Karpas-422 (cell line): ENCODE data around the gene DDX4. TPM values are rescaled to one million over a fixed set of nuclear protein-coding genes. Genes with fewer than 3 reads are reported as not detected.
"Not testable (repeated sequence)": the region's sequence is repeated elsewhere in the genome, so short reads cannot be mapped to it uniquely, and the experiment has no call there.

Experiments used
- DNase-seq: peaks from one replicate; pipeline ENCODE4 v3.0.0-alpha.2; 2015
- H2AFZ ChIP-seq: fragments of 200-600 bp; sonication (generic); 2 replicates; pipeline ENCODE4 v1.6.1; 2014; ENCODE audit warnings: antibody characterized with exemption, low read length, mixed read lengths
- H3K27ac ChIP-seq: fragments of 200-600 bp; sonication (generic); 2 replicates; pipeline ENCODE4 v1.5.1; 2014; ENCODE audit warnings: mild to moderate bottlenecking, low read length, moderate library complexity
- H3K27me3 ChIP-seq: fragments of 200-600 bp; sonication (generic); 2 replicates; pipeline ENCODE4 v1.6.1; 2014; ENCODE audit warnings: low read length, mixed read lengths
- H3K36me3 ChIP-seq: fragments of 200-600 bp; sonication (generic); 2 replicates; pipeline ENCODE4 v1.6.1; 2014; ENCODE audit warnings: low read length, mixed read lengths; ENCODE audit not compliant: insufficient read depth
- H3K4me1 ChIP-seq: fragments of 200-600 bp; sonication (generic); 2 replicates; pipeline ENCODE4 v1.6.1; 2014; ENCODE audit warnings: mild to moderate bottlenecking, low read length, mixed read lengths
- H3K4me2 ChIP-seq: fragments of 200-600 bp; sonication (generic); 2 replicates; pipeline ENCODE4 v1.6.1; 2014; ENCODE audit warnings: low read length, low read depth, mild to moderate bottlenecking; ENCODE audit not compliant: poor library complexity, severe bottlenecking
- H3K4me3 ChIP-seq: fragments of 200-600 bp; sonication (generic); 2 replicates; pipeline ENCODE4 v1.5.1; 2014; ENCODE audit warnings: mild to moderate bottlenecking, antibody characterized with exemption, low read length, mixed read lengths
- H3K79me2 ChIP-seq: fragments of 200-600 bp; sonication (generic); 2 replicates; pipeline ENCODE4 v1.6.1; 2014; ENCODE audit warnings: mild to moderate bottlenecking, low read length, mixed read lengths
- H3K9ac ChIP-seq: fragments of 200-600 bp; sonication (generic); 2 replicates; pipeline ENCODE4 v1.6.0; 2014; ENCODE audit warnings: low read length
- H3K9me2 ChIP-seq: fragments of 200-600 bp; sonication (generic), shearing (Covaris generic); replicated peaks from 2 replicates; pipeline ENCODE4 v1.6.0; 2014; ENCODE audit warnings: mild to moderate bottlenecking, low read length, moderate library complexity; ENCODE audit not compliant: insufficient read depth
- H3K9me3 ChIP-seq: fragments of 300-700, 200-600 bp; sonication (generic); 2 replicates; pipeline ENCODE4 v1.6.1; 2014; ENCODE audit warnings: low read length, mixed read lengths
- H4K20me1 ChIP-seq: fragments of 200-600 bp; sonication (generic); 2 replicates; pipeline ENCODE4 v1.6.1; 2014; ENCODE audit warnings: mild to moderate bottlenecking, antibody characterized with exemption, low read length, low read depth; ENCODE audit not compliant: insufficient read depth
- total RNA-seq: library from RNA; depleted of rRNA; stranded (reverse); fragments of >200 nt; shearing (Covaris generic); gene quantifications from 2 replicates; pipeline ENCODE4 v1.2.3, GENCODE V29; 2014; ENCODE audit warnings: low replicate concordance

The DDX4 gene
- total RNA-seq, 1 experiment from 2014 or later: not detected

GRCh38 chr5:55763746-55764420 is 26.0 kb downstream of the DDX4 start:
- no peaks in the 10 kb centered on the region for H4K20me1 ChIP-seq
- no peaks in the 10 kb centered on the region for H3K36me3 ChIP-seq
- DNase-seq: no peak
- H2AFZ ChIP-seq: no peak overlapping the region
- H3K9ac ChIP-seq: no peak overlapping the region
- no peaks in the 10 kb centered on the region for H3K9me2 ChIP-seq
- no peaks in the 10 kb centered on the region for H3K4me1 ChIP-seq
- H3K9me3 ChIP-seq: no peaks in the 10 kb centered on the region
- no peaks in the 10 kb centered on the region for H3K79me2 ChIP-seq
- no peak overlapping the region for H3K4me2 ChIP-seq
- H3K4me3 ChIP-seq: no peak overlapping the region
- H3K27me3 ChIP-seq: peaks cover 3% of the 10 kb centered on the region; the same call in 1 of the 2 replicates
- H3K27ac ChIP-seq: no peak overlapping the region

GRCh38 chr5:55768279-55768678 is 30.4 kb downstream of the DDX4 start:
- Histone ChIP-seq H3K9ac (no peak overlapping the region), H3K4me2 (no peak overlapping the region), H3K79me2 (no peaks in the 10 kb centered on the region), H4K20me1 (no peaks in the 10 kb centered on the region), H3K9me3 (no peaks in the 10 kb centered on the region), H3K4me1 (no peaks in the 10 kb centered on the region), H3K27me3 (peaks cover 3% of the 10 kb centered on the region; the same call in 1 of the 2 replicates), H2AFZ (no peak overlapping the region), H3K4me3 (no peak overlapping the region), H3K36me3 (no peaks in the 10 kb centered on the region), H3K9me2 (no peaks in the 10 kb centered on the region), H3K27ac (no peak overlapping the region)
- no peak for DNase-seq

GRCh38 chr5:55771175-55771655 is 33.4 kb downstream of the DDX4 start:
- no peaks in the 10 kb centered on the region for H3K27me3 ChIP-seq
- H3K79me2 ChIP-seq: no peaks in the 10 kb centered on the region
- no peak overlapping the region for H3K4me2 ChIP-seq
- no peaks in the 10 kb centered on the region for H3K9me2 ChIP-seq
- H3K9me3 ChIP-seq: no peaks in the 10 kb centered on the region
- no peak overlapping the region for H3K4me3 ChIP-seq
- H3K36me3 ChIP-seq: no peaks in the 10 kb centered on the region
- H3K27ac ChIP-seq: no peak overlapping the region
- no peaks in the 10 kb centered on the region for H3K4me1 ChIP-seq
- no peak overlapping the region for H3K9ac ChIP-seq
- no peak for DNase-seq
- no peaks in the 10 kb centered on the region for H4K20me1 ChIP-seq
- no peak overlapping the region for H2AFZ ChIP-seq

- H3K79me2 ChIP-seq: no peaks in the 10 kb centered on the region
- H3K27ac ChIP-seq: no peak overlapping the region
- no peaks in the 10 kb centered on the region for H3K4me1 ChIP-seq
- no peak for DNase-seq
- H3K9me3 ChIP-seq: no peaks in the 10 kb centered on the region
- no peak overlapping the region for H2AFZ ChIP-seq
- no peaks in the 10 kb centered on the region for H3K9me2 ChIP-seq
- H3K27me3 ChIP-seq: no peaks in the 10 kb centered on the region
- no peak overlapping the region for H3K4me2 ChIP-seq
- H4K20me1 ChIP-seq: no peaks in the 10 kb centered on the region
- no peak overlapping the region for H3K9ac ChIP-seq
- H3K4me3 ChIP-seq: no peak overlapping the region
- no peaks in the 10 kb centered on the region for H3K36me3 ChIP-seq
Observed at GRCh38 chr5:55773057-55773456, 35.2 kb downstream of the DDX4 start.

- DNase-seq: no peak
- H3K4me1 ChIP-seq: no peaks in the 10 kb centered on the region
- no peaks in the 10 kb centered on the region for H3K9me3 ChIP-seq
- H3K4me3 ChIP-seq: no peak overlapping the region
- H3K4me2 ChIP-seq: no peak overlapping the region
- H3K36me3 ChIP-seq: no peaks in the 10 kb centered on the region
- H4K20me1 ChIP-seq: no peaks in the 10 kb centered on the region
- H3K27ac ChIP-seq: no peak overlapping the region
- H3K9me2 ChIP-seq: no peaks in the 10 kb centered on the region
- H3K27me3 ChIP-seq: no peaks in the 10 kb centered on the region
- H3K9ac ChIP-seq: no peak overlapping the region
- no peaks in the 10 kb centered on the region for H3K79me2 ChIP-seq
- no peak overlapping the region for H2AFZ ChIP-seq
Observed at GRCh38 chr5:55777332-55777731, 39.5 kb downstream of the DDX4 start.

- Histone ChIP-seq H3K9ac (no peak overlapping the region), H3K4me3 (no peak overlapping the region), H3K27ac (no peak overlapping the region), H3K36me3 (no peaks in the 10 kb centered on the region), H3K9me3 (no peaks in the 10 kb centered on the region), H3K79me2 (no peaks in the 10 kb centered on the region), H3K9me2 (no peaks in the 10 kb centered on the region), H3K4me2 (no peak overlapping the region), H3K4me1 (no peaks in the 10 kb centered on the region), H4K20me1 (no peaks in the 10 kb centered on the region), H3K27me3 (no peaks in the 10 kb centered on the region), H2AFZ (no peak overlapping the region)
- no peak for DNase-seq
Observed at GRCh38 chr5:55800924-55801323, 63.1 kb downstream of the DDX4 start.

GRCh38 chr5:55808814-55809213 is 71.0 kb downstream of the DDX4 start:
- H3K27ac ChIP-seq, H3K9me3 ChIP-seq, H3K4me2 ChIP-seq, H3K4me1 ChIP-seq, H3K27me3 ChIP-seq, H4K20me1 ChIP-seq, H3K9ac ChIP-seq, H3K36me3 ChIP-seq, H3K79me2 ChIP-seq, H2AFZ ChIP-seq, H3K4me3 ChIP-seq, DNase-seq, H3K9me2 ChIP-seq: not testable (repeated sequence)

- H3K27ac ChIP-seq, H3K27me3 ChIP-seq, H3K4me2 ChIP-seq, H4K20me1 ChIP-seq, DNase-seq, H3K36me3 ChIP-seq, H3K79me2 ChIP-seq, H3K9ac ChIP-seq, H3K4me1 ChIP-seq, H3K9me2 ChIP-seq, H3K9me3 ChIP-seq, H3K4me3 ChIP-seq, H2AFZ ChIP-seq: not testable (repeated sequence)
Observed at GRCh38 chr5:55815939-55816338, 78.1 kb downstream of the DDX4 start.
